GM19455 (cell line): Measurements from ENCODE around the gene MGMT.

Experiments
- ATAC-seq: cut with Tn5 transposase; IDR thresholded peaks from one replicate; pipeline ENCODE4 v1.9.1; 2021; ENCODE audit not compliant: unreplicated experiment

The MGMT gene

DNA sequence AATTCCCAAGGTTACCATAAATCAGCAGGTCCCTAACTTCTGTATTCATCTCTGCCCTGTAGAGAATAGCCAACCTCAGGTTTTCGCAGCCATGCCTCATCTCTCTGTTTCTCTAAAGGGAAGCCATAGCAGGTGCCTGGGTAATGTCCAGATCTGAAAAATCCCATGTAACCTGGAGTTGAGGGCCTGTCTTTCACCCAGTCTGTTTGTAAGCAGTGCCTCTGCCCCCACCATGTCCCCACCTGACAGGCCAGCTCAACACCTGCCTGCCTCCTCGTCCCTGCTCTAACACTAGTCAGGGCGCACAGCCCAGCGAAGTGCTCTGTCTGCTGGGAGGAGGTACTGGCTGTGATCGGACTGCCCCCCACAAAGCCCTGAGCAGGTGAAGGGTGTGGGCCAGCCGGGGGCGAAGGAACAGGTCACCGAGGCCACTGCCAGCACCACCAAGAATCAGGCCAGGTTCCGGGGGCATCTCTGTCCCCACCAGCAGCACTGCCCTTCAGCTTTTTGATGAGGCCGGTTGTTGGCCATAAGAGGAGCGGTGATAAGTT is 210.4 kb downstream of the MGMT start:
- ATAC-seq = no peak

DNA sequence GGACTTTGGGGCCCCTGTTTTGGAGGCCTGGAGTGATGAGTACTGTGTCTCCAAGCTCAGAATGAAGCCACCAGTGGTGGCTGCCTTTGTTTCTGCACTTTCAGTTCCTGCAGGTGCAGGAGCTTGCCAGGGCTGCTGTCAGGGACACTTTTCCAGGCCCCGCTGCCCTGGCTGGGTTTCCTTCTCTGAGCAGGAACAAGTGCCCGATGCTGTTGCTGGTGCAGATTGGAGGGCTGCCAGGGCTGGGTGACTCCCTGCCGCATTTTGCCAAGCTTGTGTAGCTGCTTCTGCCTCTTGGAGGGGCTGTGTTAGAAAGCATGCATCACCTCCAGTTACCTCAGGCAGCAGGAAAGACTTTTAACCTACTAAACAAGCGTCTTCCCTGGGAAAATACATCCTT is 211.1 kb downstream of the MGMT start:
- no peak for ATAC-seq

DNA sequence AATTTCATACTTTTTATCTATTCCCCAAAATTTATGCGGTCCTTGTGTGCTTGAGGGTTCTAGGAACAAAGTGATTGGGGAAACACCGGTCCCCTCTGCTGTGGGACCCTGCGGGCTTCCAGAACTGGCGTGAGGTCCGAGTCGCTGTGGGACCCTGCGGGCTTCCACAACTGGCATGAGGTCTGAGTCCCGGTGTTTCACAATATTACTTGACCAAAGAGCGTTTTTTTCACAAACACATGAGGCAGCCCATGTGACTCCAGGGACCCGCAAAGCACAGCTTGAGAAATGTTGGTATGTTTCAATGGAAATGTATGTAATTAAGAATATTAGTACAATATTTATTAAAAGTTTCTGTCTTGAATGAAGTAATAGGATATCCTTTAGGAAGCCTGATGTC is 212.2 kb downstream of the MGMT start:
- ATAC-seq = no peak

- no peak for ATAC-seq
Measured at GRCh38 chr10:129680661-129681344, 213.8 kb downstream of the MGMT start.

- no peak for ATAC-seq
Measured at GRCh38 chr10:129681856-129682255, 214.8 kb downstream of the MGMT start.

DNA sequence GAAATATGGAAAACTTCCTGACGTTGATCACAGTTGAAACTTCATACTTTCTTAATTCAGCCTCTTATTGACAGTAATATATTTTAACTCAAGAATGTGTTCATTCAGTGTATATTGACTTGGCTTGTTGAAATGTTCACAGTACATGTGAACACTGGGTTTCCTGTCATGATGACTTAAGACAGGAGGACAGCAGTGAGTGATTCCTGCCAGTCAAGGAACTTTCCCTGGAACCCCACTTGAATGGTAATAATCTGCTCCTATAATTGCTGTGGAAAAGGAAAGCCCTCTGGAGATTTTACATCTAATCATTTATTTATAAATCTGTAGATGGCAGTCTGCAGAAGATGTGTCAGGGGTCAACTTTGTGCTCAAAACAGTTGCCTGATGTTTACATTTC is 216.5 kb downstream of the MGMT start:
- ATAC-seq = no peak

- no peak for ATAC-seq
Measured at GRCh38 chr10:129683920-129684319, 216.9 kb downstream of the MGMT start.

DNA sequence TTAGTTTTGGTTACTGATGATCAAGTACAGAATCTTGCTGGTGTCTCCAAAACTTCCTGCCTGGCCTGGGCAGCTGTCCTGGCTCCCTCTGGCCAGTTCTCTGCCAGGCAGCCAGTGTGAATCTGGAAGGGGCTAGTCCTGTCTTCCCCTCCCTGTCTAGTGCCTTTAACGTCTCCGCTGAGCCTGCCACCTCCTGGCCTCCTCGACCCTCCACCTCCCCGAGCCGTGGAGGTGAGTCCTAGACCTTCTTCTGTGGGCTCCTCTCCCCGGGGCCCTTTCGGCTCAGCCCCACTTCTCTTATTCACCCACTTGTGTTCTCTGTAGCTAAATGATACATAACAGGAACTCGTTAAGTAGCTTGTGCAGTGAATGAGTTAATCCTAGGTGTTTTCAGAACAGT is 218.2 kb downstream of the MGMT start:
- no peak for ATAC-seq

DNA sequence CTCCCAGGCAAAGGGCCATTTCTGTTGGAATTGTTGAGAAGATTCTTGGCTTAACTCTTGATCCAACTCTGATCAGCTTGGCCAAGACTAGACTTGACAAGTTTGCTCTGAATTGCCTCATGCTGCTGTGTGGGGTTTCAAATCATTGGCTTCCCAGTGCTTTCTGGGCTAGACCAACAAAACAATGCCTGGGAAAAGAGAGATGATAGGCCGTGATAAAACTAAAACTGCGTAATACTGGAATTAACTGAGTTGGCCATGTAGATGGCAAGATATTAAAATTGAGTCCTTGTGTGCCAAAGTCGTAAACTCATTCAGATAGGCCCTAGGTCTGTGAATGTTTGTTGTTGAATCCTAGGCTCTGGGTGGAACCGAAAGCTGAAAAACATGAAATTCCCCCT is 222.6 kb downstream of the MGMT start:
- ATAC-seq = no peak

GRCh38 chr10:129690248-129691070 is 223.4 kb downstream of the MGMT start:
- ATAC-seq = no peak

DNA sequence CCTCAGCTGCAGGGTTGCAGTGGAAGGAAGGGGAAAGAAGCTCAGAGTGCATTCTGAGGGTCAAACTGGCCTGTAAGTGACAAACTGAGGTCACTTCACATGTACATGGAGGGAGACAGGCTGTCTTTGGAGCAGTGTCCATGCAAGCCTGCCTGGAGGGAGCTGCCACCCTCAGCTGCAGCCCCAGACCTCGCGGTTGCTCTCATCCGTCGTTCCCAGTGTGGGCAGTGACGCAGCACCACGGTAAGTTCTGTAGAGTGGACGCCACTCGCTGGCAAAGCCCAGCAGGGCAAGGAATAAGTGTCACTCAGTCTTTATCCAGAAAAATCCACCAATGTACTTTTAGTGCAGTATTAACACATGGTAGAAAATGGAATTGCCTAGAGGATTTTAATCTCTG is 225.7 kb downstream of the MGMT start:
- no peak for ATAC-seq

DNA sequence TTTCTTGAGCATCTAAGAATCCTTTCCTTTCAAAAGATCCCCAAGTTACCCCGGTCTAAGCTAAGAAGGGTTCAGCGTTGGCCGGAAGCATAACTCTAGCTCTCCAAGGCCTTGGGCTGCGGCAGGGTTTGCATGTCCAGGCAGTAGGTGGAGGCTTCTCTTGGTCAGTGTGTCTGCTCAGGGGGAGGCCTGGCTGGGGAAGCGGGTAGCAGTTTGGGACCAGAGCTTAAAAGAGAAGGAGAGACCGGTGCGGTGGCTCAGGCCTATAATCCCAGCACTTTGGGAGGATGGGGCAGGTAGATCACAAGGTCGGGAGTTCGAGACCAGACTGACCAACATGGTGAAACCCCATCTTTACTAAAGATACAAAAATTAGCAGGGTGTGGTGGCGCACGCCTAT is 226.3 kb downstream of the MGMT start:
- ATAC-seq = no peak

DNA sequence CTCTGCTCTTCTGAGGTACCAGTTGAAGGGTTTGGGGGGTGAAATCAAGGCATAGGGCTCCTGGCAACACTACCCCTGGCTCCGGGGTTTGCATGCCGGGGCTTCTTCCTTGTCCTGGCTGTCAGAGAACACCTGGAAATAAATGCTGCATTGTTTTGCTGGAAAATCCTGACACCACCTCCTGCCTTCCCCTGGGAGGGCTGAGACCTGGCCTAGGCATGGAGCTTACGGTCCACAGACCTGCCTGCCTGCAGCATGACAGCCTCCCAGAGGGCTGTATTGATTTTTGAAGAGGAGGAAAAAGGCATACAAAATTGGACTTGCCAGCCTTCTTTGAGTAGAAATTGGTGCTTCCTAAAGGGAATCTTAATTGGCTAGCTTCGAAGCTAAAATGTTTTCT is 227.1 kb downstream of the MGMT start:
- ATAC-seq = no peak

DNA sequence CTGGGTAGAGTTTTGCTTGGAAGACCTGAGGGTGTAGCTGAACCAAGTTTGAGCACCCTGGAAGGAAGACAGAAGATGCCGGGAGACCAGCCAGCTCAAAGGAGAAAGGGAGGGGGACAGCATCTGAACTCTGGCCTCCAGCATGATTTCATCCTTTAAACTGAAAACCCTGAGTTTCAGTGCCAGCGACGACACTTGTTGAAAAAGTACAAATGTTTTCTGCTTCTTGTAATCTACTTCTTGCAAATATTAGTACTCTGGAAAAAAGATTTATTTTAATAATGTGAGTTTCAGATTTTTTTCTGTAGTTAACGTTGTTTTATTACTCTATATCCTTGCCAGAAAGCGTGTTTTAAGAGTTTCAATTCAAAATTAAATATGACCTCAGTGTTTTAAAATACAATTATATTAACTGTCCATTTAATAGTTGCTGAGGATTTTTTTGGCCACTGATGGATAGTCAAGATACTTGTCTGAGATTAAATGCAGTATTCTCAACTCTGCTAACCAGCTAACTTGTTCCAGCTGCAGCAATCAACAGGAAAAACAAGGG is 227.7 kb downstream of the MGMT start:
- ATAC-seq = no peak

GRCh38 chr10:129695671-129696070 is 228.6 kb downstream of the MGMT start:
- no peak for ATAC-seq

DNA sequence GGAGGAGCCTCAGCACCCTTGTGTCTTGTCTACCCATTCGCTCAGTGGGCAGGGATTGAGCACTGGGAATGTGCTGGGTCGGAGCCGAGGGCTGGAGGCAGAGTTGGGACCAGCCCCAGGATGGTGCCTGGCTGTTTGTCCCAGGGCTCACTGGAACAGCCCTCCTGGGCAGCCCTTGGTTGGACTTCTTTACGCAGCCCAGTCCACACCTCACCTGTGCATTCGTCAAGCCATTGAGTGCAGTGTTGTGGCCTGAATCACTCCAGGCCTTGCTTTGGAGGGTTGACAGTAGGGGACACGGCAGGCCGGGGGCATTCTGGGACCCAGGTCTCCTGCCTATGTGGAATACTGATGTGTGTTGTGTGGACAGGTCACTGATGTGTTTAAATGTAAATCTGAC is 229.6 kb downstream of the MGMT start:
- ATAC-seq = no peak

- ATAC-seq = no peak
Measured at GRCh38 chr10:129697463-129698247, 230.6 kb downstream of the MGMT start.

- no peak for ATAC-seq
Measured at GRCh38 chr10:129699722-129700340, 232.8 kb downstream of the MGMT start.

GRCh38 chr10:129702605-129703004 is 235.6 kb downstream of the MGMT start:
- ATAC-seq = no peak

DNA sequence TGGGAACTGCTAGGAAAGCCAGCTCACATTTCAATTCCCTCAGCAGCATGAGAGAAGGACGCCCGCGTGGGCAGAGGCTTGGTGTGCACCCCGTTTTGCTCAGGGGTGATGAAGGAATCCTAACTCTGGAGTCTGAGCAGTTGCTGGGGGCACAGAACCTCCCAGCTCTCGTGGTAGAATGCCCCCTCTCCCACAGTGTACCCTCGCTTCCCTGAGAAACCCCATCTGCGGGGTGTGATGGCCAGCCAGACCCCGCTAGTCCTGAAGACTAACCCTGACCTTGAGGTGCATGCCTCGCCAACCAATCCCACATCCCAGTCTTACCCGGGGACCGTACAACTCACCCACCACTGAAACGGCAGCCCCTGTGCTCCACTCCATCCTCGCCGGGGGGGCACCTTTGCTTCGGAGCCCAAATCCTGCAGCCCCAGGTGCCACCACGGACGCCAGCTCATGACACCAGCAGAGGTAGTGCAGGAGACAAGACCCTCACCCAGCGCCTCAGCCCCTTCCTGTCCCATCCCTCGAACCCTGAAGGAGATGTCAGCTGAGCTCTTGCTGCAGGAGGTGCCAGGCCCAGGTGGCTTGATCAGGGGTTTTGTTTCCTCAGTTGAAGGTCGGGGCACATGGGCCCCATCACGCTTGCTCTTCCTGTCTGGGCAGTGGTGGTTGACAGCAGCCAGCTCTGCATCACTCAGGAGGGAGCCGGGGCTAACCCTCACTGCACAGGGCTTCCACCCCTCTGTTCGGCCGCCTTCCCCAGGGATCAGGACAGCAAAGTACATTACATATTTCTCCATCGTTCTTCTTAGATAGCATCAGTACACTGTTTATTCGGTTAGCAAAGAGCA is 236.5 kb downstream of the MGMT start:
- no peak for ATAC-seq
